ENCODE data around the gene COBLL1. TPM values are rescaled to one million over a fixed set of nuclear protein-coding genes. Genes with fewer than 3 reads are reported as not detected.

COBLL1 gene
- total RNA-seq, 1 experiment from 2014 or later = 5.9 TPM

DNA sequence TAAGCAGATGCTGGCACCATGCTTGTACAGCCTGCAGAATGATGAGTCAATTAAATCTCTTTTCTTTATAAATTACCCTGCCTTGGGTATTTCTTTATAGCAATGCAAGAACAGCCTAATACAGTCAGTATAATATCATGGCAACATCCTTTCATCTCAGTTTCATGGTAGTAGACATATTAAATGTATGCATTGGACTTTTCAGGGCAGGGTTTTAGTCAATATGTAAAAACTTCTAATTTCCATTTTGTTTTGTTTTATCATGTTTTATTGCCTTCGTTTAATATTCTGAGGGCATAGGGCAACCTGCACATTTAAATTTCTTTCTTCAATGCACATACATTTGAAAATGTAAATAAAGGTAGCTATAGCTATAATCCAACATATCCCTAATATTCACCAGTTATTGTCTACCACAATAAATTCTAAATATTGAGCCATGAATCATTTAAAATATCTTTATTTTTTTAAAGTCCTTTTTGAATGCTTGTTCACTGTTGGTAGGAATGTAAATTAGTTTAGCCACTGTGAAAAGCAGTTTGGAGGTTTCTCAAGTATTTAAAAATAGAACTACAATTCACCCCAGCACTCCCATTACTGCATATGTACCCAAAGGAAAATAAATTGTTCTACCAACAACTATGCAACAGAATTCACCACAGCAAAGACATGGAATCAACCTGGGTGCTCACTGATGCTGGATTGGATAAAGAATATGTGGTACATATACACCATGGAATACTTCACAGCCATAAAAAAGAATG is 178.6 kb downstream of the COBLL1 start:
- Histone ChIP-seq H3K4ac (ENCODE audit: low read depth, low read length) (no peak overlapping the region), H3K56ac (ENCODE audit: insufficient read length, low read depth, low read length) (no peak overlapping the region), H3K18ac (ENCODE audit: insufficient read length, low read depth, low read length) (no peak overlapping the region), H3T11ph (ENCODE audit: low read length) (no peak overlapping the region), H4K8ac (replicated peaks; ENCODE audit: insufficient read length, low read depth, low read length) (no peak overlapping the region), H3K4me1 (ENCODE audit: insufficient read depth, low read length) (no peaks in the 10 kb centered on the region), H3K4me2 (ENCODE audit: insufficient read depth, insufficient read length, low read length) (no peak overlapping the region), H4K91ac (ENCODE audit: insufficient read length, low read depth, low read length) (no peak overlapping the region), H3K27me3 (ENCODE audit: insufficient read depth, low read length) (no peaks in the 10 kb centered on the region), H2BK12ac (ENCODE audit: insufficient read length, low read depth, low read length) (no peak overlapping the region), H3K9me3 (ENCODE audit: control insufficient read depth, low read depth, low read length) (no peaks in the 10 kb centered on the region), H2BK120ac (ENCODE audit: low read depth, low read length, poor library complexity, severe bottlenecking) (no peak overlapping the region), H3K27ac (ENCODE audit: insufficient read length, low read depth, low read length) (no peak overlapping the region), H3K23me2 (ENCODE audit: insufficient read length, low read depth, low read length, poor library complexity, severe bottlenecking) (no peaks in the 10 kb centered on the region), H2AFZ (ENCODE audit: low read length) (no peak overlapping the region), H3K79me2 (ENCODE audit: insufficient read depth, low read length) (no peaks in the 10 kb centered on the region), H4K5ac (ENCODE audit: insufficient read length, low read depth, low read length) (no peak overlapping the region), H2AK5ac (ENCODE audit: insufficient read length, low read length) (no peak overlapping the region), H3K9ac (ENCODE audit: extremely low read depth, insufficient read length, low read length) (no peak overlapping the region), H2BK15ac (ENCODE audit: low read depth, low read length) (no peak overlapping the region), H2BK5ac (ENCODE audit: insufficient read length, low read length) (no peak overlapping the region), H2BK20ac (ENCODE audit: low read depth, low read length, poor library complexity, severe bottlenecking) (no peak overlapping the region), H4K20me1 (ENCODE audit: control insufficient read depth, insufficient read depth, insufficient read length) (no peaks in the 10 kb centered on the region), H3K79me1 (ENCODE audit: insufficient read depth, low read depth, low read length, poor library complexity, severe bottlenecking) (no peaks in the 10 kb centered on the region), H3K14ac (ENCODE audit: insufficient read depth, low read length) (no peak overlapping the region), H3K23ac (ENCODE audit: insufficient read length, low read depth, low read length) (no peak overlapping the region)
- 0 out of 5 replicates have a peak, but pooled peaks cover 0 to 3% of the 10 kb centered on the region in 2 experiments for H3K9me3 Mint-ChIP-seq
- H3K27ac Mint-ChIP-seq = no peak overlapping the region; a peak in 2 of 7 replicates
- H3K4me1 Mint-ChIP-seq = peaks cover 4 to 5% of the 10 kb centered on the region in 2 experiments; a peak in 3 of 4 replicates
- peaks cover 0 to 3% (median 3%) of the 10 kb centered on the region in 3 experiments; a peak in 4 of 7 replicates for H3K36me3 Mint-ChIP-seq (ENCODE audit: insufficient read depth in 1 of 3, low read depth in 3 of 3)
- no peak for DNase-seq
- H3K27me3 Mint-ChIP-seq (ENCODE audit: low read depth) = no peaks in the 10 kb centered on the region
- TF ChIP-seq, protein P1, sequence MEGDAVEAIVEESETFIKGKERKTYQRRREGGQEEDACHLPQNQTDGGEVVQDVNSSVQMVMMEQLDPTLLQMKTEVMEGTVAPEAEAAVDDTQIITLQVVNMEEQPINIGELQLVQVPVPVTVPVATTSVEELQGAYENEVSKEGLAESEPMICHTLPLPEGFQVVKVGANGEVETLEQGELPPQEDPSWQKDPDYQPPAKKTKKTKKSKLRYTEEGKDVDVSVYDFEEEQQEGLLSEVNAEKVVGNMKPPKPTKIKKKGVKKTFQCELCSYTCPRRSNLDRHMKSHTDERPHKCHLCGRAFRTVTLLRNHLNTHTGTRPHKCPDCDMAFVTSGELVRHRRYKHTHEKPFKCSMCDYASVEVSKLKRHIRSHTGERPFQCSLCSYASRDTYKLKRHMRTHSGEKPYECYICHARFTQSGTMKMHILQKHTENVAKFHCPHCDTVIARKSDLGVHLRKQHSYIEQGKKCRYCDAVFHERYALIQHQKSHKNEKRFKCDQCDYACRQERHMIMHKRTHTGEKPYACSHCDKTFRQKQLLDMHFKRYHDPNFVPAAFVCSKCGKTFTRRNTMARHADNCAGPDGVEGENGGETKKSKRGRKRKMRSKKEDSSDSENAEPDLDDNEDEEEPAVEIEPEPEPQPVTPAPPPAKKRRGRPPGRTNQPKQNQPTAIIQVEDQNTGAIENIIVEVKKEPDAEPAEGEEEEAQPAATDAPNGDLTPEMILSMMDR (conservative IDR thresholded peaks at IDR 0.05) = no peak
- H3K4me3 Mint-ChIP-seq = no peak overlapping the region
- WGBS (ENCODE audit: extremely low coverage, insufficient read length, low lambda C conversion rate) = no CpG with 5 or more reads among the region's 1 CpG
